GM21619 (cell line): ENCODE data around the gene CPED1.
"Not testable (repeated sequence)": the region's sequence is repeated elsewhere in the genome, so short reads cannot be mapped to it uniquely, and the experiment has no call there.

Source experiments
- ATAC-seq: cut with Tn5 transposase; IDR thresholded peaks from one replicate; pipeline ENCODE4 v1.9.1; 2021; ENCODE audit not compliant: unreplicated experiment

The CPED1 gene

DNA sequence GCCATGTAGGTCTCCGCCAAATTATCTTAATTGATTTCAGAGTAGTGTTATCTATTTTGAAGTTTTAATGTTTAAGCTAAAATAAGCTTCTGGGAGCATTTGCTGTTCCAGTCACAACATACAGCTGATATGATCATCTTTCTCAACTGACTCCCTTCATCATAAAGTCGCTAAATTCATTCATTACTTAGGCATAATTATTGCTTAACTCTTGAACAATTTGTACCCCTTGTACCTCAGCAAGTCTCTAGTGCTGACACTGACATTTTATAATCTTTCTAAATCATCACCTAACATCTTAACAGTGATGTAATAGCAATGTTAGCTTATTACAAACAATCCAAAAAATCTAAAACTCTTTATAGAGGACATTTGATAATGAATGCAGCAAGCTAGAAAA lies 286.0 kb downstream of the CPED1 start:
- no peak for ATAC-seq

DNA sequence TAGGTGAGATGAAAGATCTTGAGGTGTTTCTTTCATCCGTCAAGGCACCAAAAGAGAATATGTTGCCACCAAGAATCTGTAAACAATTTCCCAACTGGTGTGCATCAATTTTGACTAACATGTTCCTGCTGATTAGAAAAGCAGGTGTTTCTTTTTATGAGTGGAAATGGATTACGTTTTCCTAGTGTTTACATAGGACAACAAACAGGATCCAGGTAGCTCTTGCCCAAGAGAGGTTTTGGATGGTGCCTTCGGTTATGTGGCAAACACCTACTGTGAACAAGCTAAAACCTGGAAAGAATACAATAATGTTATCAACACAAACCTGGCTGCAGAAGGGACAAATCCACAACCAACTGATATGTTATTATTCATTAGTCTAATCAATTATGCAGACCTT lies 286.7 kb downstream of the CPED1 start:
- no peak for ATAC-seq

DNA sequence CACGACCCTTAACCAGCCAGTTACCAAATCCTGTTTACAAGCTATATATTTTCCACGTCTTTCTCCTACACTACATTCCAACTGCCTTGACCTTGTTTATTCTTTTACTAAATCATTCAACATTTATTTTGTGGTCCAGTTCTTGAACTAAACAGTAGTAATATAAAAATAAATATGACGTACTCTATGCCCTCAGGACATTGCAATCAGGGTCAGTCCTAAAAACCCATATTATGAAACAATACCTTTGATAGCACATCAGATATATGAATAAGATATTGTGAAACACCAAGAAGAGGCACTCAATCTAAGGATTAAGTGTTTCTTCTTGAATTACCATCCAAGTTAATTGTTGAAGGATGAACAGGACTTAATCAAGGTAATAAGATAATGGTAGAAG lies 287.8 kb downstream of the CPED1 start:
- ATAC-seq, result no peak

DNA sequence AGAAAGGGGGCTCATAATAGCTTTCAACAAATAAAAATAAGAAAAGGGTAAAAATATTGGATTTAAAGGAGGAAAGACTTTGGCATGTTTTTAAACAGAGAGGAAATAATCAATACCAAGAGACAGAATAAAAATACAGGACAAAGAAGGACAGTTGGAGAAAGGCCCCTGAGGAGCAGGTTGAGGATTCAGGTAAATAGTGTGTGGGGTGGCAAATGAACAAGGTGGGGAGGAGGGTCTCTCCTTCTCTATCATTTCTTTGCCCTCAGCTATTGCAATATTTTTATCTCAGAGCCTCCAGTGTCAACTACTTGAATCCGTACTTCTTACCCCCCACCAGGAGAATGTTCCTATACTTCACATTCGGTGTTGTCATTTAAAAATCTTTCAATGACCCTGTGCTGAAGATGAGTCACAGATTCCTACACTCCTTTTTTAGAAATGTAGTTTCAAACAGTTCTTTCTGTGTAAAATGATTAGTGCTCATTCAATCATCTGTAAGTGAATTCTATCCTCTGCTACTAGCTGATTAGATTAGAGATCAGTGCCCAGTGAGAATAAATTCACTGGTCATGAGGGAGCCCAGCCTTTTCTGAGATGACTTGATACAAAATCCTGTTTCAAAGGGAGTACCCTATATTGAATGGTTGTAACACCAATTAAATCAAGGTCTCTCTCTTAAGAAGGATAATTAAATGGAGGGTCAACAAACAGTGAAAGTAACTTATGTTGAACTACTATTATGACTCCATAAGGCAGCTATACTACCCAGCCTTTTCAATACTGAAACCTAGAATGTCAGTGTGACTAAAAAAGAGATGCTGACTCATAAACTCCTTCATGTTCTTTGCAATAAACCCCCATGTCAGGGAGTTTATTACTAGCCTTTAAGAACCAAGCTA lies 289.9 kb downstream of the CPED1 start:
- ATAC-seq, result peak; percentile 99

DNA sequence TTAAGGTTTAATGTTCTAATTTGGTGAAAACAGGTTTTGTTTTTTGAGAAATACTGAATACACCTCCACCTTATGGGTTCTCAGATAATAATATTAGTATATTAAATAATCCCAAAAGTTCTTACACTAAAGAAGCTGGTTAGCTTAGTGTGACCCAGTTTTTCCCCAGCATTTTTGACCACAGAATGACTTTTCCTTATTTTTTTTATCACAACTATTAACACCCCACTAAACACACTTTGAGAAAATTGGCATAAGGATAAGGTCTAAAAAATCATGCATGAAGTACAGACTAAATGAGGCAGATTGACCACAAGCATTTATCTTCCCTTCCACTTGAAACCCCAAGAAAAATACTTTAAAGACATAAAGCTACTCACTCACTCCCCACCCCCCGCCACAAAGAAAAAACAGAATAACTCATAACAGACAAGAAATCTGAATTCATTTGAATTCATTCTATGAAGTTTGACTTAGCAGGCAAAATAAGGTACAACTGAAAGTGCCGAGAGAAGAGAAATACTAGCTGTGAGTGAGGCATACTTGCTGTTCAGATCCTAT lies 290.6 kb downstream of the CPED1 start:
- no peak for ATAC-seq

DNA sequence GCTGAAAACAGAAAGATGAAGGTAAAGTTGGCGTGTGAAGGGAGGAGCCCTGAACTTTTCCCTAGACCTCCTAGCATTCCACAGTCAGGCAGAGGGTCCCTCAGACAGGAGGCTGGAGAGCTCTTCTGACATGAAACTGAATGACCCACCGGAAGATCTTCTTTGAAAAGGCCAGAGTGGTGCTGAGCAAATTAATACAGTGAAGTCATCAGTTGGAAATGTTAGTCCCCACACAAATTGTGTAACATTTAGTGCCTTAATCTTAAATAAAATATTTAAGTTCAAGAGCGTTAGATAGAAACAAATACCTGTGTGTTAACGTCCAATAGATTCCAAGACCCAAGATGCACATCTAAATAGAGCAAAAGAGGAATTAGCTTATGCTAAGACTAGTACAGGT lies 291.3 kb downstream of the CPED1 start:
- no peak for ATAC-seq

DNA sequence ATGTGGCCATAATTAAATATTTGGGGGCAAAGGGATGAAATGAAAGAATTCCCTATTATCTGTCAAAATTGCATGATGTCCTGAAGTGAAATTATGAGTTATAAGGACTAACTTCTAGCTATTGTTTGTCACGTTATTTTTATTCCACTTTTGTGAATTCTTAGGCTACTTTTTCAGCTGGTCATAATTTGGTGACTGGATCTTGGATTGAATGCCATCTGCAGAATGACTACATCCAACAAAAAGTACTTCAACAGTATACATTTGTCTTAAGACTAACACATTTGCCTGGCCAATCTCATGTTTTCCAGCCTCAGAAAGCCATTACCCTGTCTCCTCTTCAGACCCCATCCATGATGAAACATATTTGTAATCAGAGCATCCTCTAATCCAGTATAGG lies 292.1 kb downstream of the CPED1 start:
- ATAC-seq, result no peak

DNA sequence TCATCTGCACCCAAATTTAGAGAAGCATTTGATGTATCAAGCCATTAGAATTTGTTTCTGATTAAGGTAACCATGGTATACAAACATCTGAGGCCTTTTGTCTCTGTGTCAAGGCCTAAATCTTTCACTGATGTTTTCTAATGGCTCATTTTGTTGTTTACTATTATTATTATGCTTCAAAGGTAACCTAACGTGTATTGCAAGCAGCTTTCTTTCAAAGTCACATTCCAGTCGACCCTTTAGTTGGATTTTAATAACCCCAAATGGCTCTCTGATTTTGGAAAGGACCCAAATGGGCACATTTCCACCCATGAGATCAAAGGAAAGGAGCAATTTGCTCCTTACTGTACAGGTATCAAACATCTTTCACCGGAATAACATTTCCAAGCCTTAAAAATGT lies 293.6 kb downstream of the CPED1 start:
- ATAC-seq, result no peak

DNA sequence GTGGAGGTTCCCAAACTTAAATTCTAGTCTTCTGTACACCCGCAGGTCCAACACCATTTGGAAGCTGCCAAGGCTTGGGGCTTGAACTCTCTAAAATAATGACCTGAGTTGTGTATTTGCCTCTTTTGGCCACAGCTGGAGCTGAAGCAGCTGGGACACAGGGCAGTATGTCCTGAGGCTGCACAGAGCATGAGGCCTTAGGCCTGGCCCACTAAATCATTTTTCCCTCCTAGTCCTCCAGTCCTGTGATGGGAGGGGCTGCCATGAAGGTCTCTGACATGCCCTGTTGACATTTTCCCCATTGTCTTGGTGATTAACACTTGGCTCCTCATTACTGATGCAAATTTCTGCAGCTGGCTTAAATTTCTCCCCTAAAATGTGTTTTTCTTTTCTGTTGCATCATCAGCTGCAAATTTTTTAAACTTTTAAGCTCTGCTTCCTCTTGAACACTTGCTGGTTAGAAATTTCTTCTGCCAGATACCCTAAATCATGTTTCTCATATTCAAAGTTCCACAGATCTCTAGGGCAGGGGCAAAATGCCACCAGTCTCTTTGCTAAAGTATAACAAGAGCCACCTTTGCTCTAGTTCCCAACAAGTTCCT lies 296.7 kb downstream of the CPED1 start:
- ATAC-seq, result no peak

DNA sequence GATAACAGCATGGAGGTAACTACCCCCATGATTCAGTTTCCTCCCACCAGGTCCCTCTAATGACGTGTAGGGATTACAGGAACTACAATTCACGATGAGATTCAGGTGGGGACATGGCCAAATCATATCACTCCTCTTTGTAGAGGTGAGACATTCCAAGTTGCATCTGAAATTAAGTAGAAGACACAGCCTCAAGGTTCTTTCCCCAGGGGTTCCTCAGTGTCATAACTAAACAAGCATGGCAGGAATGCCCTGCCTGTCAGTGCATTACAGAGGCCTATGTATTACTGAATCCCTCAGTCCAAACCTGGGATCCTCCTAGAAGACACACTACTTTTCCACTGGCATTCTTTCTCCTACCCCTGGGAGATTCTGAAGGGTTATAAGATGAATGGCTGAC lies 297.7 kb downstream of the CPED1 start:
- ATAC-seq, result no peak

DNA sequence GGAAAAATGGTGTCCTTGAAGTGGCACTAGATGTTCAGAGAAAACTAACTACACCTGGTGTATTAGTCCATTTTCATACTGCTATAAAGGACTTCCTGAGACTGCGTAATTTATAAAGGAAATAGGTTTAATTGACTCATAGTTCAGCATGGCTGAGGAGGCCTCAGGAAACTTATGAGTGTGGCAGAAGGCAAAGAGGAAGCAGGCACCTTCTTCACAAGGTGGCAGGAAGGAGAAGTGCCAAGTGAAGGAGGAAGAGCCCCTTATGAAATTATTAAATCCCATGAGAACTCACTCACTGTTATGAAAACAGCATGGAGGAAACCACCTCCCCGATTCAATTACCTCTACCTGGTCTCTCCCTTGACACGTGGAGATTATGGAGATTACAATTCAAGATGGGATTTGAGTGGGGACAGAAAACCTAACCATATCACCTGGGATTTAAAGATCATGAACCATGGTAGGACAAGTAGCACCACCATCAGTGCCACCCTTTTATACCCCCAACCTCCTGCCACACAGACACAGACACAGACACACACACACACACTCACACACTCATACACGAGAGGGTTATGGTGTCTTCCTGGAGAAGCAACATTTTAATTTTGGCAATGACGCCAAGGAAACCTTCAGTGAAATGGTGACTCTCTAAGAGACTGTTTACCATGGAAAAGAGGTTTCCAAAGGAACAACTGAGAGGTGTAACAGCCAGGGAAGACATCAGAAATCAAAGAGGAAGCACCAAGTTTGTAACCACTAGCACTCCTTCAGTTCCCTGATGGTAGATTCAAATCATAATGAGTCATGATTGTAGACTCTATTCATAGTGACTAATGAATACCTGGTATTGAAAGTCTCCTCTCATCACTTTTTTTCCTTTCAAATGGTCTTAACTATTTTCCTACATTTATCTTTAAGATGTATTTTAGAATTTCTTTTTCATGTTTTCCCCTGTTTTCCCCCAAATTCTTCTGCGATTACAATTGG lies 298.5 kb downstream of the CPED1 start:
- ATAC-seq, result no peak

DNA sequence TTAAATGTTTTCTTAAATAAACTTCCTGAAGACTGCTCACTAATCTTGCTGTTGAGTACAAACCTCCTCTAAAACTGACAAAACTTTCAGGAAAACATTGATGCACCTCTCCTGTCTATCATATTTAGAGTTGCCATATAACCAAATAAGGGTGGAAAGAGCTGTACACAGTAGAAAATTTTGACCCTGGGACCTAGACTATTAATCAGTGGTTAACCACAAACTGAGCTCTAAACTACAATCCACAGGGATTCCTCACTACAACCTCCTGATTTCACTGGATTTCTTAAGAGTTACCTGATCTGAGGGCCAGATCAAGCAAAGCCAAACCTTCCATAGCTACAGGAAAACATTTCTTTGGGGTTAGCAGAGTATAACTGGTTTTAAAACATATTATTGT lies 300.4 kb downstream of the CPED1 start:
- no peak for ATAC-seq

DNA sequence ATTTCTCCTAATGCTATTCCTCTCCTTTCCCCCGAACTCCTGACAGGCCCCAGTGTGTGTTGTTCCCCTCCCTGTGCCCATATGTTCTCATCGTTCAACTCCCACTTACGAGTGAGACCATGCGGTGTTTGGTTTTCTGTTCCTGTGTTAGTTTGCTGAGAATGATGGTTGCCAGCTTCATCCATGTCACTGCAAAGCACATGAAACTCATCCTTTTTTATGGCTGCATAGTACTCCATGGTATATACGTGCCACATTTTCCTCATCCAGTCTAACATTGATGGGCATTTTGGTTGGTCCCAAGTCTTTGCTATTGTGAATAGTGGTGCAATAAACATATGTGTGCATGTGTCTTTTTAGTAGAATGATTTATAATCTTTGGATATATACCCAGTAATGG lies 301.4 kb downstream of the CPED1 start:
- ATAC-seq, result not testable (repeated sequence)

DNA sequence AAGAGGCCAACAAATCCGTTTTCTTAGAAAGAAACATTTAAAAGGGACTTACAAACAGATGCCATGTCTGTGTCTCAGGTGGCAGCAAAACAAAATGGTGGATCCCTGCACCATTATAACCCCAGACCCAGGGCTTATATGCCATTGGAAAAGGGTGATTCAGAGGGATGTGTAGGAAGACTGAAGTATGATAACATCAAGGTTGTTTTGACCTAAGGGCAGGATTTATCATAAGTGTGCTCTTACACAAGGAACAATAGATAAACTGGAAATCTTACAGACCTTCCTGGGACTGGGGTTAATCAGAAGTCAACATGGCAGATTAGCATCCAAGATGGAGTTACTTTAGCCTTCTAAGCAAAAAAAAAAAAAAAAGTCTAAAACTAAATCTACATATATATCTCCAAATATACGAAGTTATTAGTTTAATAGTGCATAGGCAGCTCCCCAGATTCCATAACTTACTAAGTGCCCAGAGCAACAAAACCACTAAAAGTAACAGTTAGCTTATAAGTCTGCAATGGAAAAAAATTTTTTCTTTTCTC lies 306.0 kb downstream of the CPED1 start:
- ATAC-seq, result no peak

DNA sequence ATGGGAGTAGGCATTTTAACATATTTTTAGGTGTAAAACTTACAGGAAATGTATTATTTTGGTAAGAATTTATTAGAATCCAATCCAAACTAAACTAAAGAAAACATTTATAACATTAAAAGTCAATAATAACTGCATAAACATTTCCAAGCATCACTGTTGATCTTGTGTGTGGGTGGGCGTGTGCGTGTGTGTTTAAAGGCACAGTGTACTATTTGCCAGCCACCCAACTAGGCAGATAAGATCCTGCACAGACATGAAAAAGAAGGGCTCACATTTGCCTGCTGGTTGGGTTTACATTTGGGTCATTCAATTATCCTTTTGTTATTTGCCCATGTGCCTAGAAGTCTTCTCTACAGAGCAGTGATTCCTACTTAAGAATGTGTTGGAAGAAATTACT lies 309.3 kb downstream of the CPED1 start:
- no peak for ATAC-seq

DNA sequence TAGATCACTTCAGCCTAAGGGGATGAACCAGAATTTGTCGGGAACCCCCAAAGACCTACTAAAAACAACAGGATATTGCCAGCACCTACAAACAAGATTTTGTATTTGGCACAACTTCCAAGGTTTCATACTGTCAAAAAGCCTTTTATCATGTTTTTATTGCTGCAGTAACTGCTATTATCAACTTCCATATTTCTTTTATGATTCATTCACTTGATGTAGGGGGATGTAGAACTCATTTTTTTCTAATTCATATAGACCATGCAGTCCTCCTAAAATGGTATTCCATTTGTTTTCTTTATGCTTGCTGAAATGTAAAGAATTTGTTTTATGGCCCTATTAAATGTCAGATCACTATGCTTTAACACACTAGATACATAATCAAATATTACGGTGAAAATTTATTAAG lies 310.3 kb downstream of the CPED1 start:
- no peak for ATAC-seq

DNA sequence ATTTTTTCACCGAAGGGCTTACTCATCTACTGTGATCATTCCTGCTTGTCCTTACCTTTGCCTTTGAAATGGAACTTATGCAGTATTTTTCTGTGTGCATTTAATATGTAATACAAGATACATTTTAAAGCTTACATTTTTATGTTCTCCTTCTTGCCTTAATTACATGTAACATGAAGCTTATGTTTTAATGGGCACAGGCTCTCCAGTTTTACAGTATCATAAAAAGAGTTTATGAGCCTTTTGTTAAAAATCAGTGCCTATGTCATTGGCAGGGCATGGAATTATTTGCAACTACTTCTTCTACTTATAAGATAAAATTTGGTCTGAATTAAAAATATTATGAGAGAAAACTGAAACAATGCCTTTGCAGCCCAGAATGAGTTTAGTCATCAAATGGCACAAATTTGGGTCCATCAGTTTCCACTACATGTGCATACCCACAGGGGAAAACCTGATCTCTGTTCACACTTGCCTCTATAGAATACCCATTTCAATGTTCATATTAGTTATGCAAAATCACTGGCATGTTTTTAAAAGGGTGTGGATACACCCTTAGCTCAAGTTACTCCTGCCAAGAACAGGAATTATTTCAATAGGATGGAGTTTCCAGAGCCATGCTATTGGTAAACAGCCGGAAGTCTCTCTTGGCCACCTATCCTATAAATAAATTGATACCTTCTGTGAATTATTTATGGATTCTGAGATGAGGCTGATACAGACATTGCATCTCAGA lies 312.3 kb downstream of the CPED1 start:
- ATAC-seq, result no peak

DNA sequence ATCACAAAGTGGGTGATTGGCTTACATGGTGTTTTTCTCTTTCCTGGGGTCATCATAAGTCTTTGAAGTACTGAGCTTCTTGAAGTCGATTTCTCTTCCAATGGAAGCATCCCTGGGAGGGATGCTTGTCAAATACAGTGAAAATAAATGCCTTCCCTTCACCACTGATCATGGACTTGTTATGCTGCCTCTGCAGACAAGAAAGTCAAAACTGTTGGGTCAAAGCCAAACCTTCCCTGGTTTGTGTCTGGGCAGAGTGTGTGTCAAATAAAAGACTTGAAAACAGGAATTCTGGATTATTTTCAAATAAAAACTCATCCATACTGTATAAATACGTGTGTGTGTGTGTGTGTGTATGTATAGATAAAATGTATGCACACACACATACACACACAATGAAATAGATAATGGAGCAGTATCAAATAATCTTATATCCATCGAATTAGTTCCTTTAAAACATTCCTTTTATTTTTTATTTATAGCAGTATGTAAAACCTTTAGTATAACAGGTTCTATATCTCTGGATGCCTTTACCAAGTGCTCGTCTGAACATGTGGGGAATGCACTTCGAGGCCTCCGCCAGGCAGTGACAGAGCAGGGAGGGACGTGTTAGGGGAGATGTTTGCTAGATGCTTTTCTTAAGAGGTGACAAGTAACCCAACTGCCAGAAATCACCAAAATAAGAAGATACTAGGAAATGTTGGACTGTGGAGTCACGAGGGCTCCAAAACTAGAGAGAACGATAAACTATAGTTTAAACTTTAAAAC lies 313.1 kb downstream of the CPED1 start:
- ATAC-seq, result no peak

DNA sequence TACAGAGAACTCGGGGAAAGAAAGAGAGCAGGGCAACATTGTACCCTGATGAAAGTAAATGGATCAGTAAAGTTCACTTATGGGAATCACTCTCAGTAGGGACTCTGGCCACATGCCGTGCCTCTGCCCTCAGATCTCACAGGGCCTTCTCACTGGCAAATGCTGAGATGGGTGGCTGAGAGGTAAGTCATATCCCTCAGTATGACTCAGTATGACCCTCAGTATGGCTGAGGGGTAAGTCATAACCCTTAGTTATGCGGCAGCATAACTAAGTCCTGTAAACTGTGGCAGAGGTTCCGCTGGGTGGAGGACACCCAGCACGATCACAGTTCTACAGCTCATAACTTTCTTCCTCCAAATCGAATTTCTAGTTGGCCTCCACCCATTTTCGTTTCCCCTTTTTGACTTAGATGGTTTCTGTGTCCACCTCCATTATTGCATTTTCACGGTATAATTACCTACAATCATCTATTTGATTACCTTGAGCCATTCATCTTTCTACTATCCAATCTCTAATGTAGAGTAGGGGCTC lies 313.8 kb downstream of the CPED1 start:
- peak; percentile 92 for ATAC-seq
